Muscle layer of duodenum (tissue), 2 donors: ENCODE measurements around the gene YWHAG.
"Not testable (repeated sequence)": the region's sequence is repeated elsewhere in the genome, so short reads cannot be mapped to it uniquely, and the experiment has no call there.

Experiments used
- H3K27ac ChIP-seq: one replicate; pipeline ENCODE4 v1.7.0; 2013; ENCODE audit warnings: mild to moderate bottlenecking, low read length
- H3K27me3 ChIP-seq: one replicate; pipeline ENCODE4 v1.7.0; 2013; ENCODE audit warnings: low read depth, mild to moderate bottlenecking, control low read depth, low read length
- H3K36me3 ChIP-seq, 2 donors: one replicate each; pipeline ENCODE4 v1.7.0; 2013; ENCODE audit warnings: low read length in 2 of 2, control low read depth in 1 of 2, mild to moderate bottlenecking in 1 of 2; ENCODE audit not compliant: insufficient read depth in 2 of 2, control insufficient read depth in 1 of 2
- H3K4me1 ChIP-seq, 2 donors: one replicate each; pipeline ENCODE4 v1.7.0; 2013; ENCODE audit warnings: low read length in 2 of 2, mild to moderate bottlenecking in 2 of 2, control low read depth in 1 of 2, moderate library complexity in 1 of 2; ENCODE audit not compliant: insufficient read depth in 2 of 2, control insufficient read depth in 1 of 2
- H3K4me3 ChIP-seq, 2 donors: one replicate each; pipeline ENCODE4 v1.7.0; 2013; ENCODE audit warnings: low read length in 2 of 2, low read depth in 1 of 2, mild to moderate bottlenecking in 1 of 2
- H3K9me3 ChIP-seq, 2 donors: one replicate each; pipeline ENCODE4 v1.7.0; 2013; ENCODE audit warnings: low read length in 2 of 2, control low read depth in 1 of 2, mild to moderate bottlenecking in 1 of 2; ENCODE audit not compliant: control insufficient read depth in 1 of 2
- donor health status: healthy.

YWHAG gene

GRCh38 chr7:76358481-76359110 is at the start of gene YWHAG:
YWHAG (minus strand) TSS chr7:76358991; CDS start chr7:76358808, 183 bp downstream.
- peak within 1 kb of the TSS; percentile 95 to 99 for H3K4me3 ChIP-seq
- peaks cover 16 to 33% of the 10 kb centered on the region in 2 donors for H3K4me1 ChIP-seq
- no peaks in the 10 kb centered on the region for H3K27me3 ChIP-seq
- H3K36me3 ChIP-seq = peaks cover 0 to 4% of the 10 kb centered on the region in 2 donors
- H3K9me3 ChIP-seq = no peaks in the 10 kb centered on the region
- peak within 1 kb of the TSS; percentile 97 for H3K27ac ChIP-seq

GRCh38 chr7:76408121-76408560 is 49.4 kb upstream of the YWHAG start:
- no peaks in the 10 kb centered on the region for H3K36me3 ChIP-seq
- H3K4me3 ChIP-seq = no peak overlapping the region
- H3K4me1 ChIP-seq = no peaks in the 10 kb centered on the region
- H3K9me3 ChIP-seq = no peaks in the 10 kb centered on the region
- H3K27ac ChIP-seq = no peak overlapping the region
- no peaks in the 10 kb centered on the region for H3K27me3 ChIP-seq

GRCh38 chr7:76407718-76408117 is 48.9 kb upstream of the YWHAG start:
- H3K27ac ChIP-seq = no peak overlapping the region
- H3K4me1 ChIP-seq = no peaks in the 10 kb centered on the region
- no peaks in the 10 kb centered on the region for H3K27me3 ChIP-seq
- H3K36me3 ChIP-seq = no peaks in the 10 kb centered on the region
- no peaks in the 10 kb centered on the region for H3K9me3 ChIP-seq
- no peak overlapping the region for H3K4me3 ChIP-seq

- Histone ChIP-seq H3K4me3 (no peak overlapping the region), H3K36me3 (no peaks in the 10 kb centered on the region), H3K4me1 (no peaks in the 10 kb centered on the region), H3K27me3 (no peaks in the 10 kb centered on the region), H3K27ac (no peak overlapping the region), H3K9me3 (no peaks in the 10 kb centered on the region)
These were observed 46.9 kb upstream of the YWHAG start for GRCh38 chr7:76405738-76406137.

- Histone ChIP-seq H3K9me3 (no peaks in the 10 kb centered on the region), H3K4me1 (no peaks in the 10 kb centered on the region), H3K36me3 (no peaks in the 10 kb centered on the region), H3K27ac (peak overlapping the region; percentile 40), H3K4me3 (no peak overlapping the region), H3K27me3 (no peaks in the 10 kb centered on the region)
These were observed 45.1 kb upstream of the YWHAG start for GRCh38 chr7:76403780-76404494.

GRCh38 chr7:76403097-76403496 is 44.3 kb upstream of the YWHAG start:
- not testable (repeated sequence) for H3K4me3 ChIP-seq, H3K4me1 ChIP-seq, H3K27me3 ChIP-seq, H3K9me3 ChIP-seq, H3K36me3 ChIP-seq, H3K27ac ChIP-seq

- no peak overlapping the region for H3K4me3 ChIP-seq
- H3K36me3 ChIP-seq = no peaks in the 10 kb centered on the region
- no peaks in the 10 kb centered on the region for H3K9me3 ChIP-seq
- H3K27me3 ChIP-seq = no peaks in the 10 kb centered on the region
- H3K27ac ChIP-seq = no peak overlapping the region
- H3K4me1 ChIP-seq = peaks cover 5 to 10% of the 10 kb centered on the region in 2 donors
These were observed 41.5 kb upstream of the YWHAG start for GRCh38 chr7:76400248-76400647.

- no peaks in the 10 kb centered on the region for H3K27me3 ChIP-seq
- peaks cover 8 to 20% of the 10 kb centered on the region in 2 donors for H3K4me1 ChIP-seq
- no peaks in the 10 kb centered on the region for H3K9me3 ChIP-seq
- H3K27ac ChIP-seq = no peak overlapping the region
- no peaks in the 10 kb centered on the region for H3K36me3 ChIP-seq
- peak overlapping the region; percentile 47 to 68 for H3K4me3 ChIP-seq
These were observed 38.8 kb upstream of the YWHAG start for GRCh38 chr7:76397409-76398183.

GRCh38 chr7:76396864-76397263 is 38.1 kb upstream of the YWHAG start:
- H3K27ac ChIP-seq = no peak overlapping the region
- H3K36me3 ChIP-seq = no peaks in the 10 kb centered on the region
- no peaks in the 10 kb centered on the region for H3K9me3 ChIP-seq
- H3K27me3 ChIP-seq = no peaks in the 10 kb centered on the region
- H3K4me3 ChIP-seq = peak overlapping the region in 1 of 2 donors; percentile 68
- peaks cover 8 to 21% of the 10 kb centered on the region in 2 donors for H3K4me1 ChIP-seq

GRCh38 chr7:76395965-76396726 is 37.4 kb upstream of the YWHAG start:
- peaks cover 8 to 21% of the 10 kb centered on the region in 2 donors for H3K4me1 ChIP-seq
- H3K36me3 ChIP-seq = no peaks in the 10 kb centered on the region
- H3K27ac ChIP-seq = no peak overlapping the region
- H3K27me3 ChIP-seq = no peaks in the 10 kb centered on the region
- no peak overlapping the region for H3K4me3 ChIP-seq
- H3K9me3 ChIP-seq = no peaks in the 10 kb centered on the region

- H3K36me3 ChIP-seq, H3K27ac ChIP-seq, H3K4me3 ChIP-seq, H3K27me3 ChIP-seq, H3K9me3 ChIP-seq: not testable (repeated sequence)
- peaks cover 8 to 21% of the 10 kb centered on the region in 2 donors for H3K4me1 ChIP-seq
These were observed 36.8 kb upstream of the YWHAG start for GRCh38 chr7:76395605-76395964.
